Measurements from ENCODE around the gene ARRDC3. TPM values are rescaled to one million over a fixed set of nuclear protein-coding genes. Genes with fewer than 3 reads are reported as not detected.
A peak's percentile ranks its signal among the peaks of the same experiment; 100 is the strongest.

ARRDC3 gene
- total and polyA plus RNA-seq, 9 of the 15 experiments (the other 6 are each of a cell fraction or from before 2014, with no cell fraction given) = 15.3 to 58.1 (median 39.4) TPM

DNA sequence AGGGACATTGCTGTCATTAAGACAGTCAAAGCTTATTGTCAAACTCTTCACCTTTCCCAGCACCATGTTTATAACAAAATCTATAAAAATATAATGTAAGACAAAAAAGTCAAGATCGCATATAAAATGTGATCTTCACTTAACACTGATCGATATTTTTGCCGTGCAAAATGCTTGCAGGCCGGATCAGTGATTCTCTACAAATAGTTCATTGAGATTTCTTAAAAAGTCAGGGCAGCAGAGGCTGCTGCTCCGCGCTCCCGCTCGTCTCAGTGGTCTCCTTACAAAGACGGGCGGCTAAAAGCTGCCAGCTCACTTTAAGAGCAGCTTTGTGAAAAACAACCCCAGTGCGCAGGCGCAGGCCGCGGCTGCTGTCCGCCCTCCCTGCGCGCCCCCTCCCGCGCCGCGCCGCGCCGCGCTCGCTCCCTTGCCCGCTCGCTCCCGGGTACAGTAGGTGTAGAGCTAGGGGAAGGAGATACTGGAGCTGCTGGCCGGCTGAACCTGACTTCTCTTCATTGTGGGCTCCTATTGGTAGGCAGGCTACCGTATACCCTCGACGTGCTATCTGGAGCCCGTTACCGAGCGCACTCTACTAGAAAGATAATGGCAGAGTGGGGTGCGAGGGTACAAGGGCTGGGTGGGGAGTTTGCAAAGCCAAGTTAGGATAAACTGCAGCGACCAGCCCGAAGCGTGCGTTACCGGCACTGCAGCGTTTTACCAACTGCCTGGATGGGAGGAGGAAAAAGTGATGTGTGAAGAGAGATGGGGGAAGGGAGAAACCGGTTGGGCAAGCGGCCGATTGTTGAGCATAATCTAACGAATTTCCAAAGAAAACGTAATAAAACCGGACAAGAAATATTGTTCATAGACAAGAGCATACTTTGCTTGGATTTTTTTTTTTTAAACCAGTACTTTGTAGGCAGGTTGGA is at the start of gene ARRDC3 (continued):
- TF ChIP-seq, protein P1, sequence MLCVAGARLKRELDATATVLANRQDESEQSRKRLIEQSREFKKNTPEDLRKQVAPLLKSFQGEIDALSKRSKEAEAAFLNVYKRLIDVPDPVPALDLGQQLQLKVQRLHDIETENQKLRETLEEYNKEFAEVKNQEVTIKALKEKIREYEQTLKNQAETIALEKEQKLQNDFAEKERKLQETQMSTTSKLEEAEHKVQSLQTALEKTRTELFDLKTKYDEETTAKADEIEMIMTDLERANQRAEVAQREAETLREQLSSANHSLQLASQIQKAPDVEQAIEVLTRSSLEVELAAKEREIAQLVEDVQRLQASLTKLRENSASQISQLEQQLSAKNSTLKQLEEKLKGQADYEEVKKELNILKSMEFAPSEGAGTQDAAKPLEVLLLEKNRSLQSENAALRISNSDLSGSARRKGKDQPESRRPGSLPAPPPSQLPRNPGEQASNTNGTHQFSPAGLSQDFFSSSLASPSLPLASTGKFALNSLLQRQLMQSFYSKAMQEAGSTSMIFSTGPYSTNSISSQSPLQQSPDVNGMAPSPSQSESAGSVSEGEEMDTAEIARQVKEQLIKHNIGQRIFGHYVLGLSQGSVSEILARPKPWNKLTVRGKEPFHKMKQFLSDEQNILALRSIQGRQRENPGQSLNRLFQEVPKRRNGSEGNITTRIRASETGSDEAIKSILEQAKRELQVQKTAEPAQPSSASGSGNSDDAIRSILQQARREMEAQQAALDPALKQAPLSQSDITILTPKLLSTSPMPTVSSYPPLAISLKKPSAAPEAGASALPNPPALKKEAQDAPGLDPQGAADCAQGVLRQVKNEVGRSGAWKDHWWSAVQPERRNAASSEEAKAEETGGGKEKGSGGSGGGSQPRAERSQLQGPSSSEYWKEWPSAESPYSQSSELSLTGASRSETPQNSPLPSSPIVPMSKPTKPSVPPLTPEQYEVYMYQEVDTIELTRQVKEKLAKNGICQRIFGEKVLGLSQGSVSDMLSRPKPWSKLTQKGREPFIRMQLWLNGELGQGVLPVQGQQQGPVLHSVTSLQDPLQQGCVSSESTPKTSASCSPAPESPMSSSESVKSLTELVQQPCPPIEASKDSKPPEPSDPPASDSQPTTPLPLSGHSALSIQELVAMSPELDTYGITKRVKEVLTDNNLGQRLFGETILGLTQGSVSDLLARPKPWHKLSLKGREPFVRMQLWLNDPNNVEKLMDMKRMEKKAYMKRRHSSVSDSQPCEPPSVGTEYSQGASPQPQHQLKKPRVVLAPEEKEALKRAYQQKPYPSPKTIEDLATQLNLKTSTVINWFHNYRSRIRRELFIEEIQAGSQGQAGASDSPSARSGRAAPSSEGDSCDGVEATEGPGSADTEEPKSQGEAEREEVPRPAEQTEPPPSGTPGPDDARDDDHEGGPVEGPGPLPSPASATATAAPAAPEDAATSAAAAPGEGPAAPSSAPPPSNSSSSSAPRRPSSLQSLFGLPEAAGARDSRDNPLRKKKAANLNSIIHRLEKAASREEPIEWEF (CRISPR knock-in tag; IDR thresholded peaks at IDR 0.05) = no peak; the same call in 1 of the 2 replicates
- TF ChIP-seq MCM2 (IDR thresholded peaks at IDR 0.05; ENCODE audit: low read depth) = no peak
- TF ChIP-seq BDP1 (IDR thresholded peaks at IDR 0.05; ENCODE audit: insufficient read depth, insufficient read length) = no peak
- TF ChIP-seq, protein P2, sequence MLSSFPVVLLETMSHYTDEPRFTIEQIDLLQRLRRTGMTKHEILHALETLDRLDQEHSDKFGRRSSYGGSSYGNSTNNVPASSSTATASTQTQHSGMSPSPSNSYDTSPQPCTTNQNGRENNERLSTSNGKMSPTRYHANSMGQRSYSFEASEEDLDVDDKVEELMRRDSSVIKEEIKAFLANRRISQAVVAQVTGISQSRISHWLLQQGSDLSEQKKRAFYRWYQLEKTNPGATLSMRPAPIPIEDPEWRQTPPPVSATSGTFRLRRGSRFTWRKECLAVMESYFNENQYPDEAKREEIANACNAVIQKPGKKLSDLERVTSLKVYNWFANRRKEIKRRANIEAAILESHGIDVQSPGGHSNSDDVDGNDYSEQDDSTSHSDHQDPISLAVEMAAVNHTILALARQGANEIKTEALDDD (IDR thresholded peaks at IDR 0.05) = peak; percentile 67; the same call in 1 of the 2 replicates
- peak; percentile 96 for TF ChIP-seq SMAD1 (IDR thresholded peaks at IDR 0.05; ENCODE audit: low read depth, low read length, partially characterized antibody)
- TF ChIP-seq NONO (IDR thresholded peaks at IDR 0.05; ENCODE audit: low read depth in 2 of 2, low read length in 1 of 2) = peak; percentile 68 to 88; a peak in 2 of 4 replicates
- no peak; the same call in 1 of the 2 replicates for TF ChIP-seq ZNF239 (CRISPR knock-in tag; IDR thresholded peaks at IDR 0.05)
- TF ChIP-seq KDM5B (IDR thresholded peaks at IDR 0.05; ENCODE audit: insufficient replicate concordance, low read depth, low read length) = peak; percentile 100
- peak; percentile 23; the same call in 1 of the 2 replicates for TF ChIP-seq FOSL1 (tag; conservative IDR thresholded peaks at IDR 0.05)
- no peak for TF ChIP-seq FOXJ3 (CRISPR knock-in tag; IDR thresholded peaks at IDR 0.05)
- TF ChIP-seq TRIM24 (IDR thresholded peaks at IDR 0.05) = 0 out of 4 replicates have a peak, but pooled peaks of 1 of the 2 experiments have one; percentile 13
- TF ChIP-seq GTF2A2 (tag; IDR thresholded peaks at IDR 0.05) = peak; percentile 61; the same call in 1 of the 2 replicates
- TF ChIP-seq ELF4 (CRISPR knock-in tag; IDR thresholded peaks at IDR 0.05) = peak; percentile 49; the same call in 1 of the 2 replicates
- TF ChIP-seq, protein P3, sequence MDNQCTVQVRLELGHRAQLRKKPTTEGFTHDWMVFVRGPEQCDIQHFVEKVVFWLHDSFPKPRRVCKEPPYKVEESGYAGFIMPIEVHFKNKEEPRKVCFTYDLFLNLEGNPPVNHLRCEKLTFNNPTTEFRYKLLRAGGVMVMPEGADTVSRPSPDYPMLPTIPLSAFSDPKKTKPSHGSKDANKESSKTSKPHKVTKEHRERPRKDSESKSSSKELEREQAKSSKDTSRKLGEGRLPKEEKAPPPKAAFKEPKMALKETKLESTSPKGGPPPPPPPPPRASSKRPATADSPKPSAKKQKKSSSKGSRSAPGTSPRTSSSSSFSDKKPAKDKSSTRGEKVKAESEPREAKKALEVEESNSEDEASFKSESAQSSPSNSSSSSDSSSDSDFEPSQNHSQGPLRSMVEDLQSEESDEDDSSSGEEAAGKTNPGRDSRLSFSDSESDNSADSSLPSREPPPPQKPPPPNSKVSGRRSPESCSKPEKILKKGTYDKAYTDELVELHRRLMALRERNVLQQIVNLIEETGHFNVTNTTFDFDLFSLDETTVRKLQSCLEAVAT (IDR thresholded peaks at IDR 0.05) = peak; percentile 97
- peak; percentile 28 to 52; a peak in 2 of 4 replicates for TF ChIP-seq ARNT (IDR thresholded peaks at IDR 0.05)
- peak; percentile 99 for TF ChIP-seq TAF1 (IDR thresholded peaks at IDR 0.05; ENCODE audit: control insufficient read depth, extremely low read depth, insufficient read depth, low read length, severe bottlenecking)
- peak; percentile 27; the same call in 1 of the 2 replicates for TF ChIP-seq BHLHE40 (IDR thresholded peaks at IDR 0.05; ENCODE audit: low read length)
- TF ChIP-seq, protein P4, sequence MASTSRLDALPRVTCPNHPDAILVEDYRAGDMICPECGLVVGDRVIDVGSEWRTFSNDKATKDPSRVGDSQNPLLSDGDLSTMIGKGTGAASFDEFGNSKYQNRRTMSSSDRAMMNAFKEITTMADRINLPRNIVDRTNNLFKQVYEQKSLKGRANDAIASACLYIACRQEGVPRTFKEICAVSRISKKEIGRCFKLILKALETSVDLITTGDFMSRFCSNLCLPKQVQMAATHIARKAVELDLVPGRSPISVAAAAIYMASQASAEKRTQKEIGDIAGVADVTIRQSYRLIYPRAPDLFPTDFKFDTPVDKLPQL (IDR thresholded peaks at IDR 0.05; ENCODE audit: extremely low read depth, insufficient read length) = peak; percentile 82
